Uterus (tissue), 2 donors: ENCODE results near the gene DUSP18.

Source experiments
- POLR2A ChIP-seq, 2 donors: fragments of 450-650 bp; IDR thresholded peaks; one replicate each; pipeline ENCODE4 v1.6.1; 2016; ENCODE audit warnings: antibody characterized with exemption in 2 of 2, mild to moderate bottlenecking in 1 of 2, moderate library complexity in 1 of 2
- TF ChIP-seq, protein P1 (sequence below), 4 experiments: fragments of 200-600 bp in 2 of 4; fragments of 450-650 bp in 2 of 4; sonication (generic) in 2 of 4; IDR thresholded peaks; one replicate each; pipeline ENCODE4 v1.5.1; 2016 to 2019; ENCODE audit warnings: antibody characterized with exemption in 4 of 4, mild to moderate bottlenecking in 2 of 4, moderate library complexity in 1 of 4

DNA sequence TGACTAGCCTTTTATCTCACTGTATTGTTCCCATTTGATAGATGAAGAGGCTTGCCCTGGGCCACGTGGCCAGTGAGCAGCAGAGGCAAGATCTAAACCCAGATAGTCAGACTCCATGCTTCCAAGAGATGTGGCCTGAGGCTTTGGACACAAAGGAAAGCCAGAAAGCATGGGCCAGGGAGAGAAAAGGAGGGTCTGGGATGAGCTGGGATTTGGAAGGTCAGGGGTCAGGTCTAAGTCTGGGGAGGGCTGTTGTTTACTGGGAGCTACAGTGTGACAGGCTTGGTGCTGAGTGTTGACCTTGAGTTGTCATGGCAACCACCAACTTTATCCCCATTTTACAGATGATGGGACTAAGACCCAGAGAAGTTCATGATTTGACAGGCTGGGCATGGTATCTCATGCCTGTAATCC lies 30.0 kb downstream of the DUSP18 start:
- TF ChIP-seq, protein P1, sequence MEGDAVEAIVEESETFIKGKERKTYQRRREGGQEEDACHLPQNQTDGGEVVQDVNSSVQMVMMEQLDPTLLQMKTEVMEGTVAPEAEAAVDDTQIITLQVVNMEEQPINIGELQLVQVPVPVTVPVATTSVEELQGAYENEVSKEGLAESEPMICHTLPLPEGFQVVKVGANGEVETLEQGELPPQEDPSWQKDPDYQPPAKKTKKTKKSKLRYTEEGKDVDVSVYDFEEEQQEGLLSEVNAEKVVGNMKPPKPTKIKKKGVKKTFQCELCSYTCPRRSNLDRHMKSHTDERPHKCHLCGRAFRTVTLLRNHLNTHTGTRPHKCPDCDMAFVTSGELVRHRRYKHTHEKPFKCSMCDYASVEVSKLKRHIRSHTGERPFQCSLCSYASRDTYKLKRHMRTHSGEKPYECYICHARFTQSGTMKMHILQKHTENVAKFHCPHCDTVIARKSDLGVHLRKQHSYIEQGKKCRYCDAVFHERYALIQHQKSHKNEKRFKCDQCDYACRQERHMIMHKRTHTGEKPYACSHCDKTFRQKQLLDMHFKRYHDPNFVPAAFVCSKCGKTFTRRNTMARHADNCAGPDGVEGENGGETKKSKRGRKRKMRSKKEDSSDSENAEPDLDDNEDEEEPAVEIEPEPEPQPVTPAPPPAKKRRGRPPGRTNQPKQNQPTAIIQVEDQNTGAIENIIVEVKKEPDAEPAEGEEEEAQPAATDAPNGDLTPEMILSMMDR (IDR thresholded peaks at IDR 0.05), result no peak
- no peak for TF ChIP-seq POLR2A (IDR thresholded peaks at IDR 0.05)
